H9 (cell line): Measurements from ENCODE around the gene LMF2. TPM values are rescaled to one million over a fixed set of nuclear protein-coding genes. Genes with fewer than 3 reads are reported as not detected.

Experiments used
- DNase-seq: peaks from one replicate; pipeline ENCODE4 v3.0.0-alpha.2; 2017
- H2AFZ ChIP-seq: one replicate; pipeline ENCODE4 v1.6.1; 2013; ENCODE audit warnings: mild to moderate bottlenecking, low read length, control low read depth, moderate library complexity
- H2AK5ac ChIP-seq: 2 replicates; pipeline ENCODE4 v1.6.1; 2013; ENCODE audit warnings: low read length, control low read depth, mixed read lengths; ENCODE audit not compliant: insufficient read length
- H2BK120ac ChIP-seq: one replicate; pipeline ENCODE4 v1.6.1; 2013; ENCODE audit warnings: low read depth, mild to moderate bottlenecking, low read length, control low read depth, inconsistent platforms; ENCODE audit not compliant: poor library complexity, severe bottlenecking
- H2BK12ac ChIP-seq: 2 replicates; pipeline ENCODE4 v1.6.1; 2013; ENCODE audit warnings: low read length, control low read depth, mixed read lengths, low read depth; ENCODE audit not compliant: insufficient read length
- H2BK15ac ChIP-seq: 2 replicates; pipeline ENCODE4 v1.6.1; 2013; ENCODE audit warnings: low read depth, low read length, control low read depth
- H2BK20ac ChIP-seq: one replicate; pipeline ENCODE4 v1.6.1; 2013; ENCODE audit warnings: low read depth, mild to moderate bottlenecking, low read length, control low read depth, inconsistent platforms; ENCODE audit not compliant: poor library complexity, severe bottlenecking
- H2BK5ac ChIP-seq: 2 replicates; pipeline ENCODE4 v1.6.1; 2013; ENCODE audit warnings: low read length, control low read depth, mixed read lengths; ENCODE audit not compliant: insufficient read length
- H3K14ac ChIP-seq: 2 replicates; pipeline ENCODE4 v1.6.1; 2013; ENCODE audit warnings: low read length, control low read depth; ENCODE audit not compliant: insufficient read depth
- H3K18ac ChIP-seq: 2 replicates; pipeline ENCODE4 v1.6.1; 2013; ENCODE audit warnings: low read depth, mild to moderate bottlenecking, mixed read lengths, low read length, control low read depth; ENCODE audit not compliant: insufficient read length
- H3K23ac ChIP-seq: 2 replicates; pipeline ENCODE4 v1.6.1; 2013; ENCODE audit warnings: low read length, control low read depth, mixed read lengths, low read depth; ENCODE audit not compliant: insufficient read length
- H3K23me2 ChIP-seq: 2 replicates; pipeline ENCODE4 v1.6.1; 2013; ENCODE audit warnings: low read depth, mild to moderate bottlenecking, mixed read lengths, low read length, control low read depth; ENCODE audit not compliant: insufficient read length, poor library complexity, severe bottlenecking
- H3K27ac ChIP-seq: 2 replicates; pipeline ENCODE4 v1.5.1; 2013; ENCODE audit warnings: low read length, control low read depth, mixed read lengths, low read depth; ENCODE audit not compliant: insufficient read length
- H3K27me3 ChIP-seq: 2 replicates; pipeline ENCODE4 v1.6.1; 2013; ENCODE audit warnings: low read length, control low read depth, inconsistent platforms; ENCODE audit not compliant: insufficient read depth
- H3K4ac ChIP-seq: 2 replicates; pipeline ENCODE4 v1.6.1; 2013; ENCODE audit warnings: low read depth, mild to moderate bottlenecking, control low read depth, inconsistent platforms, low read length, moderate library complexity
- H3K4me1 ChIP-seq: 2 replicates; pipeline ENCODE4 v1.6.1; 2013; ENCODE audit warnings: low read length, control low read depth, inconsistent platforms; ENCODE audit not compliant: insufficient read depth
- H3K4me2 ChIP-seq: 2 replicates; pipeline ENCODE4 v1.6.1; 2013; ENCODE audit warnings: low read length, control low read depth, mixed read lengths; ENCODE audit not compliant: insufficient read length, insufficient read depth
- H3K56ac ChIP-seq: 2 replicates; pipeline ENCODE4 v1.6.1; 2013; ENCODE audit warnings: low read depth, mild to moderate bottlenecking, mixed read lengths, low read length, control low read depth; ENCODE audit not compliant: insufficient read length
- H3K79me1 ChIP-seq: 2 replicates; pipeline ENCODE4 v1.6.1; 2013; ENCODE audit warnings: low read depth, mild to moderate bottlenecking, moderate library complexity, low read length, control low read depth, inconsistent platforms; ENCODE audit not compliant: insufficient read depth, poor library complexity, severe bottlenecking
- H3K79me2 ChIP-seq: 2 replicates; pipeline ENCODE4 v1.6.1; 2013; ENCODE audit warnings: low read length, control low read depth, inconsistent platforms; ENCODE audit not compliant: insufficient read depth
- H3K9ac ChIP-seq: 2 replicates; pipeline ENCODE4 v1.6.1; 2013; ENCODE audit warnings: low read length, control low read depth, mixed read lengths; ENCODE audit not compliant: insufficient read length; ENCODE audit errors: extremely low read depth
- H3K9me3 ChIP-seq: one replicate; pipeline ENCODE4 v1.6.1; 2013; ENCODE audit warnings: low read depth, low read length, inconsistent platforms; ENCODE audit not compliant: control insufficient read depth
- H3T11ph ChIP-seq: one replicate; pipeline ENCODE4 v1.6.1; 2013; ENCODE audit warnings: mild to moderate bottlenecking, low read length, control low read depth, inconsistent platforms
- H4K20me1 ChIP-seq: one replicate; pipeline ENCODE4 v1.6.1; 2013; ENCODE audit not compliant: control insufficient read depth, insufficient read length, insufficient read depth
- H4K5ac ChIP-seq: 2 replicates; pipeline ENCODE4 v1.6.1; 2013; ENCODE audit warnings: low read depth, mild to moderate bottlenecking, mixed read lengths, low read length, control low read depth; ENCODE audit not compliant: insufficient read length
- H4K8ac ChIP-seq: replicated peaks from 2 replicates; pipeline ENCODE4 v1.6.1; 2013; ENCODE audit warnings: low read length, control low read depth, mixed read lengths, low read depth; ENCODE audit not compliant: insufficient read length
- H4K91ac ChIP-seq: 2 replicates; pipeline ENCODE4 v1.6.1; 2013; ENCODE audit warnings: low read depth, mild to moderate bottlenecking, moderate library complexity, mixed read lengths, low read length, control low read depth; ENCODE audit not compliant: insufficient read length
- H3K27ac Mint-ChIP-seq, 3 experiments: 2 replicates in 2 of 3; 3 replicates in 1 of 3; pipeline ENCODE4 v1.8.0; 2020 to 2021; ENCODE audit warnings: mixed read lengths in 3 of 3, mild to moderate bottlenecking in 1 of 3, moderate library complexity in 1 of 3
- H3K27me3 Mint-ChIP-seq: 2 replicates; pipeline ENCODE4 v1.8.0; 2021; ENCODE audit warnings: low read depth, mild to moderate bottlenecking, moderate library complexity, mixed read lengths
- H3K36me3 Mint-ChIP-seq, 3 experiments: 2 replicates in 2 of 3; 3 replicates in 1 of 3; pipeline ENCODE4 v1.8.0; 2020 to 2021; ENCODE audit warnings: low read depth in 3 of 3, mixed read lengths in 3 of 3; ENCODE audit not compliant: insufficient read depth in 1 of 3
- H3K4me1 Mint-ChIP-seq, 2 experiments: 2 replicates each; pipeline ENCODE4 v1.8.0; 2020; ENCODE audit warnings: mixed read lengths in 2 of 2
- H3K4me3 Mint-ChIP-seq, 2 experiments: 2 replicates in 1 of 2; 3 replicates in 1 of 2; pipeline ENCODE4 v1.8.0; 2020 to 2021; ENCODE audit warnings: mild to moderate bottlenecking in 2 of 2, mixed read lengths in 2 of 2, moderate library complexity in 1 of 2
- H3K9me3 Mint-ChIP-seq, 2 experiments: 2 replicates in 1 of 2; 3 replicates in 1 of 2; pipeline ENCODE4 v1.8.0; 2020; ENCODE audit warnings: mild to moderate bottlenecking in 2 of 2, mixed read lengths in 2 of 2, moderate library complexity in 1 of 2
- WGBS: extraction: QIAGEN DNeasy Blood & Tissue Kit; methylation state at CpG from one replicate; pipeline ENCODE4 v1.1.7; 2013; ENCODE audit warnings: missing lambda C conversion rate, low lambda C conversion rate, mixed read lengths; ENCODE audit not compliant: insufficient read length; ENCODE audit errors: extremely low coverage; 5-methylcytosine and 5-hydroxymethylcytosine counted together
- total RNA-seq: library from RNA; stranded (reverse); gene quantifications from 2 replicates; pipeline ENCODE4 v1.2.1, GENCODE V29; 2021
- TF ChIP-seq, protein P1 (sequence below): fragments of 200-600 bp; sonication (generic); conservative IDR thresholded peaks from 3 replicates; pipeline ENCODE4 v1.8.0; 2021; ENCODE audit warnings: antibody characterized with exemption, mild to moderate bottlenecking

Gene LMF2
- total RNA-seq, 1 experiment from 2014 or later, result 43.6 TPM

DNA sequence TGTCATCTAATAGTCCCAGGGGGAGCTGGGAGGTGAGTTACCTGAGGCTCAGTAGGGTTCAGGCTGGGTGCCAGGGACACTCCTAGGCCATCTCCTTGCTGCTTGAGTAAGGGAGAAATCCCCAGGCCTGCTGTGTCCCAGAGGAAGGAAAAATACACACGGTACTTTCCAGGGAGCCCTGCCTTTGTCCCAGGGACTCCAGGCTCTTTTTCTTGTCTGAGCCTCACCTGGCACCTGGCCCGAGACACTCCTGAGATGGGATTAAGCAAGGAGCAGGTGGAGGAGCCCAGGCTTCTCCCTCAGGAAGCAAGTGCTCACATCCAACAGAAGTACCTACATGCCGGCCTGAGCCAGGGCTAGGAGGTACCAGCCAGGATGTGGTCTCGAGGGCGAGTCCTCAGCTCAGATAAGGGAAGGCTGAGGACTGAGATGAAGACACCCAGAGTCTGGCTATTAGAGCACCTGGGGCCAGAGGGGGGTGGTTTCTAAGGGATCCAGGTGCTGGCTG, 37.3 kb upstream of the LMF2 start:
- Histone ChIP-seq H2BK120ac (no peak overlapping the region), H3K27me3 (no peaks in the 10 kb centered on the region; the same call in 1 of the 2 replicates), H3K4me1 (no peaks in the 10 kb centered on the region), H3K14ac (no peak overlapping the region), H3K4ac (no peak overlapping the region), H3K9me3 (no peaks in the 10 kb centered on the region), H3K9ac (no peak overlapping the region), H4K8ac (no peak overlapping the region), H3K4me2 (no peak overlapping the region), H3K18ac (no peak overlapping the region), H4K5ac (no peak overlapping the region), H2BK20ac (no peak overlapping the region), H2BK12ac (no peak overlapping the region), H3K56ac (no peak overlapping the region), H3T11ph (no peak overlapping the region), H3K79me2 (no peaks in the 10 kb centered on the region), H3K79me1 (no peaks in the 10 kb centered on the region), H4K91ac (no peak overlapping the region), H2AFZ (no peak overlapping the region), H4K20me1 (no peaks in the 10 kb centered on the region), H3K23me2 (peaks cover 2% of the 10 kb centered on the region), H3K23ac (no peak overlapping the region), H2BK15ac (no peak overlapping the region), H3K27ac (no peak overlapping the region), H2BK5ac (no peak overlapping the region), H2AK5ac (no peak overlapping the region)
- no peak overlapping the region for H3K27ac Mint-ChIP-seq
- no peaks in the 10 kb centered on the region; a peak in 1 of 5 replicates for H3K9me3 Mint-ChIP-seq
- no CpG with 5 or more reads among the region's 5 CpGs for WGBS
- no peak for DNase-seq
- no peak overlapping the region for H3K4me3 Mint-ChIP-seq
- no peaks in the 10 kb centered on the region; a peak in 1 of 4 replicates for H3K4me1 Mint-ChIP-seq
- TF ChIP-seq, protein P1, sequence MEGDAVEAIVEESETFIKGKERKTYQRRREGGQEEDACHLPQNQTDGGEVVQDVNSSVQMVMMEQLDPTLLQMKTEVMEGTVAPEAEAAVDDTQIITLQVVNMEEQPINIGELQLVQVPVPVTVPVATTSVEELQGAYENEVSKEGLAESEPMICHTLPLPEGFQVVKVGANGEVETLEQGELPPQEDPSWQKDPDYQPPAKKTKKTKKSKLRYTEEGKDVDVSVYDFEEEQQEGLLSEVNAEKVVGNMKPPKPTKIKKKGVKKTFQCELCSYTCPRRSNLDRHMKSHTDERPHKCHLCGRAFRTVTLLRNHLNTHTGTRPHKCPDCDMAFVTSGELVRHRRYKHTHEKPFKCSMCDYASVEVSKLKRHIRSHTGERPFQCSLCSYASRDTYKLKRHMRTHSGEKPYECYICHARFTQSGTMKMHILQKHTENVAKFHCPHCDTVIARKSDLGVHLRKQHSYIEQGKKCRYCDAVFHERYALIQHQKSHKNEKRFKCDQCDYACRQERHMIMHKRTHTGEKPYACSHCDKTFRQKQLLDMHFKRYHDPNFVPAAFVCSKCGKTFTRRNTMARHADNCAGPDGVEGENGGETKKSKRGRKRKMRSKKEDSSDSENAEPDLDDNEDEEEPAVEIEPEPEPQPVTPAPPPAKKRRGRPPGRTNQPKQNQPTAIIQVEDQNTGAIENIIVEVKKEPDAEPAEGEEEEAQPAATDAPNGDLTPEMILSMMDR, result no peak
- H3K27me3 Mint-ChIP-seq, result peaks cover 44% of the 10 kb centered on the region
- H3K36me3 Mint-ChIP-seq, result no peaks in the 10 kb centered on the region
